ENCODE results near the gene OR10V1. TPM values are rescaled to one million over a fixed set of nuclear protein-coding genes. Genes with fewer than 3 reads are reported as not detected.

The OR10V1 gene
- total RNA-seq: not detected
- long read RNA-seq: 0 reads

GRCh38 chr11:59713745-59714144 is at the start of gene OR10V1:
OR10V1 (minus strand) TSS chr11:59713845; CDS start chr11:59713845, 0 bp downstream.
- DNase-seq (no peak), ATAC-seq (no peak)
- intact Hi-C loops (cut with DNase I, micrococcal nuclease): no loop called here

GRCh38 chr11:59761993-59762392 is 48.3 kb upstream of the OR10V1 start:
- DNase-seq: no peak
- intact Hi-C loops (cut with DNase I, micrococcal nuclease): no loop called here
- peak; percentile 34 for ATAC-seq

- ATAC-seq (no peak), DNase-seq (no peak)
- intact Hi-C loops (cut with DNase I, micrococcal nuclease): no loop called here
Measured at GRCh38 chr11:59760771-59761170, 47.1 kb upstream of the OR10V1 start.

- DNase-seq: no peak
Measured at GRCh38 chr11:59759900-59760299, 46.3 kb upstream of the OR10V1 start.

GRCh38 chr11:59758401-59759037 is 44.9 kb upstream of the OR10V1 start:
- no peak for ATAC-seq
- intact Hi-C loops (cut with DNase I, micrococcal nuclease): no loop called here
- DNase-seq: no peak

More at GRCh38 chr11:59759900-59760299, 46.3 kb upstream of the OR10V1 start:
- intact Hi-C loops (cut with DNase I, micrococcal nuclease): no loop called here
- ATAC-seq: no peak

GRCh38 chr11:59756845-59757244 is 43.2 kb upstream of the OR10V1 start:
- intact Hi-C loops (cut with DNase I, micrococcal nuclease): no loop called here
- DNase-seq: peak; percentile 62 to 82
- peak; percentile 62 for ATAC-seq

GRCh38 chr11:59756558-59756840 is 42.9 kb upstream of the OR10V1 start:
- no peak for DNase-seq
- ATAC-seq: no peak
- intact Hi-C loops (cut with DNase I, micrococcal nuclease): no loop called here

GRCh38 chr11:59755701-59756557 is 42.3 kb upstream of the OR10V1 start:
- intact Hi-C loops (cut with DNase I, micrococcal nuclease): no loop called here
- peak; percentile 85 to 87 for DNase-seq

GRCh38 chr11:59754859-59755700 is 41.4 kb upstream of the OR10V1 start, which contains the start of gene STX3:
STX3 (plus strand) TSS chr11:59755376; CDS start chr11:59755606, 230 bp downstream.
- DNase-seq (peak; percentile 71 to 87), ATAC-seq (peak; percentile 74)
- intact Hi-C loops (cut with DNase I, micrococcal nuclease): loop anchor here in 1 of 2 donors (5.0 kb wide), 1 partner anchor 47 kb away; no protein-coding TSS in a partner anchor

More at GRCh38 chr11:59755701-59756557, 42.3 kb upstream of the OR10V1 start:
- peak; percentile 71 for ATAC-seq

- intact Hi-C loops (cut with DNase I, micrococcal nuclease): loop anchor here in 1 of 2 donors (5.0 kb wide), 1 partner anchor 48 kb away; no protein-coding TSS in a partner anchor
- DNase-seq: peak; percentile 41 to 50
- peak; percentile 9 for ATAC-seq
Measured at GRCh38 chr11:59754494-59754858, 40.8 kb upstream of the OR10V1 start.

- intact Hi-C loops (cut with DNase I, micrococcal nuclease): loop anchor here (2.0 to 5.0 kb wide), 2 partner anchors 47 to 48 kb away; no protein-coding TSS in a partner anchor
- ATAC-seq (peak; percentile 51), DNase-seq (peak; percentile 87 to 92)
Measured at GRCh38 chr11:59753650-59754493, 40.2 kb upstream of the OR10V1 start.

- intact Hi-C loops (cut with DNase I, micrococcal nuclease): no loop called here
- DNase-seq (no peak), ATAC-seq (no peak)
Measured at GRCh38 chr11:59746111-59746510, 32.5 kb upstream of the OR10V1 start.

GRCh38 chr11:59730896-59731565 is 17.4 kb upstream of the OR10V1 start:
- no peak for DNase-seq
- no peak for ATAC-seq
- intact Hi-C loops (cut with DNase I, micrococcal nuclease): no loop called here

GRCh38 chr11:59729834-59730233 is 16.2 kb upstream of the OR10V1 start:
- intact Hi-C loops (cut with DNase I, micrococcal nuclease): no loop called here
- ATAC-seq (no peak), DNase-seq (no peak)

- DNase-seq (no peak), ATAC-seq (no peak)
- intact Hi-C loops (cut with DNase I, micrococcal nuclease): no loop called here
Measured at GRCh38 chr11:59728913-59729312, 15.3 kb upstream of the OR10V1 start.

- intact Hi-C loops (cut with DNase I, micrococcal nuclease): no loop called here
- ATAC-seq: no peak
Measured at GRCh38 chr11:59728154-59728553, 14.5 kb upstream of the OR10V1 start.

GRCh38 chr11:59727426-59727825 is 13.8 kb upstream of the OR10V1 start:
- no peak for DNase-seq

More at GRCh38 chr11:59728154-59728553, 14.5 kb upstream of the OR10V1 start:
- DNase-seq: no peak

GRCh38 chr11:59724066-59724465 is 10.4 kb upstream of the OR10V1 start:
- DNase-seq (no peak), ATAC-seq (no peak)
- intact Hi-C loops (cut with DNase I, micrococcal nuclease): no loop called here

More at GRCh38 chr11:59727426-59727825, 13.8 kb upstream of the OR10V1 start:
- ATAC-seq: no peak
- intact Hi-C loops (cut with DNase I, micrococcal nuclease): no loop called here
